Fibroblast of skin of scalp (primary cell): ENCODE measurements around the gene MPIG6B.

ENCODE experiments used
- DNase-seq: peaks from one replicate; pipeline ENCODE4 v3.0.0-alpha.2; 2013

The MPIG6B gene

GRCh38 chr6:31739639-31740396 is 16.6 kb downstream of the MPIG6B start, which contains the start of gene MSH5:
TSS of gene MSH5 (plus strand) at chr6:31740005. CDS start at chr6:31740467, 462 bp downstream.
- DNase-seq = peak; percentile 99

GRCh38 chr6:31740397-31741223 is 17.4 kb downstream of the MPIG6B start:
- DNase-seq = peak; percentile 9

- DNase-seq = no peak
Observed at GRCh38 chr6:31741815-31742214, 18.6 kb downstream of the MPIG6B start.

GRCh38 chr6:31742894-31743293 is 19.7 kb downstream of the MPIG6B start:
- no peak for DNase-seq

- DNase-seq = no peak
Observed at GRCh38 chr6:31744422-31744821, 21.2 kb downstream of the MPIG6B start.

- DNase-seq = no peak
Observed at GRCh38 chr6:31749301-31750036, 26.3 kb downstream of the MPIG6B start.

- DNase-seq = no peak
Observed at GRCh38 chr6:31750411-31751022, 27.3 kb downstream of the MPIG6B start.

GRCh38 chr6:31752739-31753319 is 29.7 kb downstream of the MPIG6B start:
- peak; percentile 64 for DNase-seq

- no peak for DNase-seq
Observed at GRCh38 chr6:31758281-31758680, 35.1 kb downstream of the MPIG6B start.

- DNase-seq = no peak
Observed at GRCh38 chr6:31760790-31761189, 37.6 kb downstream of the MPIG6B start.

GRCh38 chr6:31761343-31761742 is 38.2 kb downstream of the MPIG6B start:
- no peak for DNase-seq

- DNase-seq = no peak
Observed at GRCh38 chr6:31762356-31762755, 39.2 kb downstream of the MPIG6B start, which contains the start of gene SAPCD1. TSS of gene SAPCD1 (plus strand) at chr6:31762656. CDS start at chr6:31763055, 399 bp downstream.

GRCh38 chr6:31762878-31763618 is 39.9 kb downstream of the MPIG6B start:
- no peak for DNase-seq

- peak; percentile 84 for DNase-seq
Observed at GRCh38 chr6:31763619-31763940, 40.4 kb downstream of the MPIG6B start.

GRCh38 chr6:31764198-31764597 is 41.0 kb downstream of the MPIG6B start:
- DNase-seq = no peak

- DNase-seq = no peak
Observed at GRCh38 chr6:31765559-31765909, 42.4 kb downstream of the MPIG6B start.

- no peak for DNase-seq
Observed at GRCh38 chr6:31765910-31766794, 43.0 kb downstream of the MPIG6B start.

- DNase-seq = no peak
Observed at GRCh38 chr6:31767096-31767645, 44.0 kb downstream of the MPIG6B start.

GRCh38 chr6:31768363-31769257 is 45.4 kb downstream of the MPIG6B start:
- no peak for DNase-seq
